Stromal cell of bone marrow (primary cell): Measurements from ENCODE around the gene LYPD6B.
"Not testable (repeated sequence)": the region's sequence is repeated elsewhere in the genome, so short reads cannot be mapped to it uniquely, and the experiment has no call there.

Experiments used
- DNase-seq: peaks from one replicate; pipeline ENCODE4 v3.0.0-alpha.2; 2012; ENCODE audit warnings: low read depth

Gene LYPD6B

GRCh38 chr2:149213764-149214493, 175.4 kb downstream of the LYPD6B start:
- DNase-seq, result no peak

DNA sequence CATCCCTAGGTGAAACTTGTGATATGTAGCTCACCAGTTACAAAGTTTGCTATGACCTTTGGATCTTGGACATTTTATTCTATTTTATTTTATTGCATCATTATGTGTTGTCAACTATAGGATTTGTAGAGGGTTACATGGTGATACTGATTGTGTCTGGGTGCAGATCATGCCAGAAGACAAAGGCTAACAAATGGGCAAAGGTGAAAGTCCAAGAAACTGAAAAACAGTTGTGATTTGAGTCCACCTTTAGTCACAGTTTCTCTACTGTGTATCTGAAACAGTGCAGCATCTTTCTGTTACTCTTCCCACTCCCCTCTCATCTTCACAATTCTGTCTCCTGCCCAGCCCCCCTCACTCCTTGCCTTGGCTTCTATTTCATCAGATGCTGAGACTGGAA, 180.0 kb downstream of the LYPD6B start:
- DNase-seq, result no peak

- no peak for DNase-seq
Observed at GRCh38 chr2:149219856-149220255, 181.4 kb downstream of the LYPD6B start.

GRCh38 chr2:149221002-149221401, 182.5 kb downstream of the LYPD6B start:
- no peak for DNase-seq

- no peak for DNase-seq
Observed at GRCh38 chr2:149221898-149222297, 183.4 kb downstream of the LYPD6B start.

DNA sequence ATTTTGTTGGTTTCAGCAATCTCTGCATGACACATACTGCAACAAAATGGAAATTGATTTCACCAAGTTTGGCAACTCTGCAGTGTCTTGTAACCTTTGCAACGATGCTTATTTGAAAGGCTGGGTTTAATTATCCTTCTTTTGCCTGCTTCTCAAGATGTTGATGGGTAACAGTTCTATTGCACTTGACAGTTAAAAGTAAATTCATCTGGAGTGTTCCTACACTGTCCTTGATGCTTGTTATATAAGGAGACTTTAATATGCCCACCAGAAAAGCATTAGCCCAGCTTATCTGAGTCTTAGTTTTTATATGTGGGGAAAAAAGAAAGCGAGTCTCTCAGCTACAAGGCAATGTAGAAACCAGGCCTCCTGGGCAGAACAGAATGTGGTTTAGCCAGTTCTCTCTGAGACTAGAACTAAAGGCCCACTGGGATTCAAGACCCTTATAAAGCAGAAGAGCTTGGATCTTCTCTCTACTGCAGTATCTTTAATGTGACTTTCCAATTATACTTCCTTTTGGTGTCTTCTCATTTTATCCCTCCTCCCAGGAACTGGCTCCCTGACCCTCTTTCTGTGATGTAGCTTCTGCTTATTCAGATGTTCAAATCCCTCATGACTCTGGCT, 185.1 kb downstream of the LYPD6B start:
- no peak for DNase-seq

DNA sequence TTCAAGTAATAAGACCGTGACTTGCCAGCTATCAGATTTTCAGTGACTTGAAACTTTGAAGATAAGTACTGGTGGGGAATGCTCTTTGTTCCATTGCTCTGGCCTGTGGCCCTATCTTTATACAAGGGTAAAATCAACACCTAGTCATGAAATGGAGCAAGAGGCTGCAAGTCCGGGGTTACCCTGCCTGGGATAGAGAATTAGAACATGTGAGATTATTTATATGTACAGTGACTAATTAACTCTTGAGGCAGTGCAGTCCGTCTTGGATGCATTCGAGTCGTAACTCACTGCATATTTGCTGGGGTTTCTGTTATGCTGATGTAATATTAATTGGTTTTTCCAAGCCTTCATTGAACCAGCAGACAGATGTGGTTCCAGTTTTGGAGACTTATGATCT, 186.0 kb downstream of the LYPD6B start:
- DNase-seq, result no peak

DNA sequence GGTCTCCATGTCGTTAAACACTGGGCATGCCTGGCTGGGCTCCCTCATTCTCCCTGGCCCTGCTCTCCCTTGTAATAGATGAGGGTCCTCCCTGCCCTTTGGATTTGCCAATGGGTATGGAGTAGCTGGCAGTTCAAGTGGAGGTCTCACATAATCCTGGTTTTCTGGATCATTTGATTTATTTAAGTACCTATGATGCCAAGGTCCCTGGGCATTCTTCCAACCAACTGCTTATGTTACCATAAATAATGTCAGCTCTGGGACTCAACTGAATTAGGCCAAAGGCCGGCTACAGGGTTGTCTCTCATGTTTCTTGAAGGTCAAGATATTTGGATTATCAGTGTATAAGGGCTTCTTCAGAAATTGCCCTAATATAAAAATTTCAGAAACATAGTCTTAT, 186.9 kb downstream of the LYPD6B start:
- no peak for DNase-seq

GRCh38 chr2:149226790-149227189, 188.3 kb downstream of the LYPD6B start:
- DNase-seq, result no peak

DNA sequence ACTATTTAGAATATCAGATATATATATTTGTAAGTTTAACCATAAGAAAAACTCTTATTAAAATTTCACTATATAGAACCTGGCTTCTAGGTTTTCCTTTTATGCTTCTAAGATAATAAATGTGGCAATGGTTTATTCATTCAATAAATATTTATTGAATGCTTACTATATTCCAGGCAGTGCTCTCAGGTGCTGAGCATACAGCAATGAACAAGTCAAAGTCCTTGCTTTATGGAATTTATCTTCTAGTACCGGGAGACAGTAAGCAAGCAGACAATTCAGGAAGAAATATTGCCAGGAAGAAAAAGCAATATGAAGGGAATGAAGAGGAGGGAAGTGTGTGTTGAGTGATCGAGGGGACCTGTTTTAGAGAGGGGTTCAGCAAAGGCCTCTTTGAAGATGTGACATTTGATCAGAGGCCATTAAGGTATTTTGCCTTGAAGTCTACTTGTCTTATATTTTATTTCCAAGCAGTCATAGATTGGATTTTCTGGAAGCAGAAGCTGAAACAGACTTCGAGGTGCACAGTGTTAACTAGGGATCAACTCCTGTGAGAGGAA, 197.4 kb downstream of the LYPD6B start:
- DNase-seq, result no peak

DNA sequence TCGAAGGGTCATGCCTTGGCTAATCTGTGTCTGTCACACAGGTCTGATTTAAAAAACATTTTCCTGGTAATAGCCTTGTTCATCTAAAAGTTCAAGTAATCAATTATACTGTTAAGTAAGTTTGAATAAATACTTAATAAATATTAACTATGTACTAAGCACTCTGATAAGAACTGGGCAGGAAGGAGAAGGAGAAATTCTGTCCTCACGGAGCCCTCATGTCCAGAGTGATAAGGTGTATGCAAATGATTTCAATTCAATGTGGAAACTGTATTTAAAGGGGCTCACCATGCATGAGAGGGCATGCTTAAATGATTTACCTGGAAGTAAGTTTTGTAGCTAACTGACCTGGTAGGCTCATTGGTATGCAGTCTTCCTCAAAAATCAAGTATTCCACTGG, 197.9 kb downstream of the LYPD6B start:
- DNase-seq, result no peak

GRCh38 chr2:149246186-149246585, 207.7 kb downstream of the LYPD6B start:
- no peak for DNase-seq

GRCh38 chr2:149251436-149251835, 212.9 kb downstream of the LYPD6B start:
- DNase-seq, result not testable (repeated sequence)

DNA sequence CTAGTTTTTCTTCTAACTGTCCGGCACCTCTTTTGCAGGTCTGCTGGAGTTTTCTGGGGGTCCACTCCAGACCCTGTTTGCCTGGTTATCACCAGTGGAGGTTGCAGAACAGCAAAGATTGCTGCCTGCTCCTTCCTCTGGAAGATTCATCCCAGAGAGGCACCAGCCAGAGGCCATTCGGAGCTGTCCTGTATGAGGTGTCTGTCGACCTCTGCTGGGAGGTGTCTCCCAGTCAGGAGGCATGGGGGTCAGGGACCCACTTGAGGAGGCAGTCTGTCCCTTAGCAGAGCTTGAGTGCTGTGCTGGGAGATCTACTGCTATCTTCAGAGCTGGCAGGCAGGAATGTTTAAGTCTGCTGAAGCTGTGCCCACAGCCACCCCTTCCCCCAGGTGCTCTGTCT, 218.4 kb downstream of the LYPD6B start:
- not testable (repeated sequence) for DNase-seq

DNA sequence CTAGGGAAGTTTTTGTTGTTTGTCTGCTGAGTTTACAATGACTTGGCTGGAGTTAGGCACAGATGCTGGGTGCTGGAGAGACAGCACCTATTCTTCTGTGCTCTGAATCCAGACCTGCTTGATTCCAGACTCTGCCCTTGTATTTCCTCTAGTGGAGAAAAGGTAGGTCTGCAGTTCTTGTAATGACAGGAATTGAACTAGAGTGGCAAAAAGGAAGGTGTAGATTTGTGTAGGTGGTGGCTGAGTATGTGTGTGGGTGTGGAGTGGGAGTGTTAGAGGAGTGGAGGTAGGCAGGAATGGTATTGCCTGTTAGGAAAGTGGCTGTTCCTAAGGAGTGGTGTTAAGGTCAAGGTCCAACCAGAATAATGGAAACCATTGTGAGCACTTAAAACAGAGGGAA, 220.0 kb downstream of the LYPD6B start:
- no peak for DNase-seq

DNA sequence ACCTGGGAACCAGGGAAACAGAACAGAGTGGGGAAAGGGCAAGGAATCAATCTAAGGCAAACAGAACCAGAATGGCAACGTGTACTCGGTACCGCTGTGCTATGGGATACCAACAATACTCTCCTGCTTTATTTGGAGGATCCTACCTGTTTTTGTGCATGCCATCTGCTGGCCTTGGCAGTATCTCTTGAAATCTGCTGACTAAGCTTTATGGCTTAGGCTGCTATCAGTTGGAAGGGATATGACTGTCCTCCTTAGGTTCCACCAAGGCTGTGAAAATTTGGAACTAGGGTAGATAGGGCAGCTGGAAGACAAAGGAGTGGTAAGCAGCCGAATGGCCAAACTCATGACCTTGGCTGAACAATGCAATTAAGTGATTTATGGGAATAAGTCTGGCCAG, 220.6 kb downstream of the LYPD6B start:
- DNase-seq, result no peak

DNA sequence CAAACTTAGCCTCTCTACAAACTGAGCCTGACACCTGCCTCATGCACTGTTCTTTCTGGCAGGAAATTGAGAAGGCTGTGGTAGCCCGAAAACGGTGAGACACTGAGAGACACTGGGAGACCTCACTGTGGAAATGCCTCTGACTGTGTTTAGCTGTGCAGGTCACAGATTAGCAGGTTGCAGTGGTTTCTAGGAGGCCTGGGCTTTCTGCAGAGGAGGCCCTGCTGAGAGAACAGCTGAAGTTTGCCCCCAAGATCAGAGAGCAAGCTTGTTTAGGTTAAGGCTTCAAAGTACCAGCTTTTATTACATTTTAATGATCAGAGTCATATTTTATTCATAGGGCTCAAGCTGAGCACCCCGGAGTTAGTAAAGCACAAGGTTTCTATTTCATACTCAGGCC, 223.2 kb downstream of the LYPD6B start:
- no peak for DNase-seq
